ENCODE results near the gene HNRNPA2B1.
A peak's percentile ranks its signal among the peaks of the same experiment; 100 is the strongest.

- TF ChIP-seq POLR2A (IDR thresholded peaks at IDR 0.05; ENCODE audit: low read length), result peak; percentile 72
- no peak for TF ChIP-seq GATA1 (IDR thresholded peaks at IDR 0.05; ENCODE audit: low read depth, low read length)
These were observed 48.4 kb downstream of the HNRNPA2B1 start, which contains the start of gene NFE2L3 for GRCh38 chr7:26151953-26152781.
